ENCODE measurements around the gene FAM83C. TPM values are rescaled to one million over a fixed set of nuclear protein-coding genes. Genes with fewer than 3 reads are reported as not detected.

The FAM83C gene
- polyA plus RNA-seq, 2 of the 4 experiments (the other 2 are of a cell fraction), result not detected

DNA sequence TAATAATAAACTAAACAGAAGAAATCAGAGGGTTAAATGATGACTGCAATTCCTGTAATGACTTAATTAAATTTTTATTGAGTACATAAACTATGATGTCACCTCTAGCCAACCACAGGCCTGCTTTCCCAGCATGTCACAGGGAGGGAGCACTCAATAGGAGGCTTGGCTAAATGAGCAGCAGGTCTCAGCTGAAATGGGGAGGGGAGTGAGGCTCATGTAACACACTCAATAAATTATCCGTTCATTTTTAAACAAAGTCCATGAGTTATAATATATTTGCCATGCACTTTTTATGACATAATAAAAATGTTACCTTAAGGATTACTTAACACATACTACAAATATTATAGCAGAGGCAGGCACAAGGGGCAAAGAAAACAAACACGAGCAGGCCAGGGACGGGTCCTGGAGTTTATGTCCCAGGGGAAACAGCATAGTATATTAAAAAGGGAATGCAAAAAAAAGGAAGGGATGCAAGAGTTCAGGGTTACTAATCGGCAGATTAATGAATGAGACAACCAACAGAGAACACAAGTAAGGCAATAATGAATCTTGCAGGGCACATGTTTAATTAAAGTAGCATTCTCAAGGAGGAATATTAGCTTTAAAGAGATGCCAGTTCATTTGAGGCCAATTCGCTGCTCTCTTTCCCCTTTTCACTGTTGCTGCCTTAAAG, 27.1 kb upstream of the FAM83C start:
- ATAC-seq (peak in 1 of 2 experiments; percentile 51; a peak in 2 of 6 replicates), DNase-seq (ENCODE audit: low read depth in 1 of 2, low spot score in 1 of 2) (peak in 1 of 2 experiments; percentile 35), FAIRE-seq (no peak)
- no peak overlapping the region for H3K4me3 ChIP-seq
- POLR2A ChIA-PET, result interaction anchor here (1.6 kb wide), 1 partner anchor 135 kb away, joined by 3 read pairs; no protein-coding TSS in a partner anchor
- TF ChIP-seq, protein P1, sequence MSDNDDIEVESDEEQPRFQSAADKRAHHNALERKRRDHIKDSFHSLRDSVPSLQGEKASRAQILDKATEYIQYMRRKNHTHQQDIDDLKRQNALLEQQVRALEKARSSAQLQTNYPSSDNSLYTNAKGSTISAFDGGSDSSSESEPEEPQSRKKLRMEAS (IDR thresholded peaks at IDR 0.05), result no peak
- no peak for TF ChIP-seq ZC3H11A (IDR thresholded peaks at IDR 0.05)
- TF ChIP-seq KDM1A (IDR thresholded peaks at IDR 0.05; ENCODE audit: low read depth), result no peak
- TF ChIP-seq, protein P2, sequence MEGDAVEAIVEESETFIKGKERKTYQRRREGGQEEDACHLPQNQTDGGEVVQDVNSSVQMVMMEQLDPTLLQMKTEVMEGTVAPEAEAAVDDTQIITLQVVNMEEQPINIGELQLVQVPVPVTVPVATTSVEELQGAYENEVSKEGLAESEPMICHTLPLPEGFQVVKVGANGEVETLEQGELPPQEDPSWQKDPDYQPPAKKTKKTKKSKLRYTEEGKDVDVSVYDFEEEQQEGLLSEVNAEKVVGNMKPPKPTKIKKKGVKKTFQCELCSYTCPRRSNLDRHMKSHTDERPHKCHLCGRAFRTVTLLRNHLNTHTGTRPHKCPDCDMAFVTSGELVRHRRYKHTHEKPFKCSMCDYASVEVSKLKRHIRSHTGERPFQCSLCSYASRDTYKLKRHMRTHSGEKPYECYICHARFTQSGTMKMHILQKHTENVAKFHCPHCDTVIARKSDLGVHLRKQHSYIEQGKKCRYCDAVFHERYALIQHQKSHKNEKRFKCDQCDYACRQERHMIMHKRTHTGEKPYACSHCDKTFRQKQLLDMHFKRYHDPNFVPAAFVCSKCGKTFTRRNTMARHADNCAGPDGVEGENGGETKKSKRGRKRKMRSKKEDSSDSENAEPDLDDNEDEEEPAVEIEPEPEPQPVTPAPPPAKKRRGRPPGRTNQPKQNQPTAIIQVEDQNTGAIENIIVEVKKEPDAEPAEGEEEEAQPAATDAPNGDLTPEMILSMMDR (IDR thresholded peaks at IDR 0.05), result no peak
- no peak for TF ChIP-seq RFX5 (IDR thresholded peaks at IDR 0.05)
- TF ChIP-seq, protein P3, sequence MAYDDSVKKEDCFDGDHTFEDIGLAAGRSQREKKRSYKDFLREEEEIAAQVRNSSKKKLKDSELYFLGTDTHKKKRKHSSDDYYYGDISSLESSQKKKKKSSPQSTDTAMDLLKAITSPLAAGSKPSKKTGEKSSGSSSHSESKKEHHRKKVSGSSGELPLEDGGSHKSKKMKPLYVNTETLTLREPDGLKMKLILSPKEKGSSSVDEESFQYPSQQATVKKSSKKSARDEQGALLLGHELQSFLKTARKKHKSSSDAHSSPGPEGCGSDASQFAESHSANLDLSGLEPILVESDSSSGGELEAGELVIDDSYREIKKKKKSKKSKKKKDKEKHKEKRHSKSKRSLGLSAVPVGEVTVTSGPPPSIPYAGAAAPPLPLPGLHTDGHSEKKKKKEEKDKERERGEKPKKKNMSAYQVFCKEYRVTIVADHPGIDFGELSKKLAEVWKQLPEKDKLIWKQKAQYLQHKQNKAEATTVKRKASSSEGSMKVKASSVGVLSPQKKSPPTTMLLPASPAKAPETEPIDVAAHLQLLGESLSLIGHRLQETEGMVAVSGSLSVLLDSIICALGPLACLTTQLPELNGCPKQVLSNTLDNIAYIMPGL (CRISPR knock-in tag; IDR thresholded peaks at IDR 0.05; ENCODE audit: borderline replicate concordance), result no peak
- TF ChIP-seq HDAC2 (IDR thresholded peaks at IDR 0.05), result no peak
- TF ChIP-seq MAFK (IDR thresholded peaks at IDR 0.05; ENCODE audit: partially characterized antibody), result no peak
- no peak for TF ChIP-seq FOXS1 (CRISPR knock-in tag; IDR thresholded peaks at IDR 0.05)
- TF ChIP-seq NPAS2 (CRISPR knock-in tag; IDR thresholded peaks at IDR 0.05; ENCODE audit: borderline replicate concordance), result no peak
- TF ChIP-seq CHD4 (IDR thresholded peaks at IDR 0.05; ENCODE audit: borderline replicate concordance), result no peak
- TF ChIP-seq FOSB (CRISPR knock-in tag; IDR thresholded peaks at IDR 0.05), result no peak
- H3K4me2 ChIP-seq, result peak overlapping the region; percentile 54
- CTCF ChIA-PET, result interaction anchor here (3.4 to 10.2 kb wide), 2 partner anchors 10 to 14 kb away, joined by 16 to 157 read pairs; no protein-coding TSS in a partner anchor
- WGBS (ENCODE audit: missing lambda C conversion rate), result 22% methylated on average over 5 of the region's 5 CpGs
- H3K4me1 ChIP-seq, result peaks cover 57% of the 10 kb centered on the region
- no peaks in the 10 kb centered on the region for H3K9me3 ChIP-seq
- peak overlapping the region; percentile 76 to 89 for H3K27ac ChIP-seq

DNA sequence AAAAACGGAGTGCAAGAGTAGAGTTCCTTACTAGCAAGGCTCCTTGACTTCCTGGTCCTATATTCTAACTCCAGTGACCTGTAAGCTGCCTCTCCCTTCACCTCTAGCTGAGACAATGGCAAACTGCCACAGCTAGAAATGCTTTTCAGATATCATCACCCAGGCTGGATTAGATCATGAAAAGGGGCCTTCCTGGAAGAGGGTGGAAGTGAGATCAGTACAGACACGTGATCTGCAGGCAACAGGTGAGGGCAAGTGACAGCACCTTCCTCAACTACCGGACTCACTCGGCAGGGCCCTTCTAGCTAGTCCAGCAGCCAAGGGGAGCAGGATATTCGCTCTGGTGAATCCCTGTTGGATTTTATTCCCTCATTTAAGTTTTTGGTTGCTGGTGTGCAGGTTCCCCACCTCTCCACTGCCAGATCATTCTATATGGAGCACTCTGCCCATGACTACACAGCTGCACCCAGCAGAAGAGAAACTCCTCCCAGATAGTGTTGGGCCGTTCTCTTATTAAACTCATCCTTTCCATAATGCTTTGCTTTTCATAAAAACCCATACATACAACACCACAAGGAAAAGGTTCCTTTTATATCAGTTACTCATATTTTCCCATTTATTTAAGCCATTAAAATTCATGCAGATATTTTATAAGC, 26.4 kb upstream of the FAM83C start:
- ATAC-seq, result peak; percentile 78 to 82
- peak overlapping the region; percentile 54 for H3K4me2 ChIP-seq
- peak; percentile 64 to 87 for DNase-seq (ENCODE audit: low read depth in 1 of 2, low spot score in 1 of 2)
- no peak overlapping the region for H3K4me3 ChIP-seq
- peak; percentile 78 for FAIRE-seq
- H3K27ac ChIP-seq, result peak overlapping the region; percentile 76 to 89
- WGBS (ENCODE audit: missing lambda C conversion rate), result 28% methylated on average over 6 of the region's 6 CpGs
- CTCF ChIA-PET, result interaction anchor here (0.9 to 10.2 kb wide), 5 partner anchors 11 to 27 kb away, joined by 4 to 157 read pairs (median 5); no protein-coding TSS in a partner anchor
- H3K9me3 ChIP-seq, result no peaks in the 10 kb centered on the region
- POLR2A ChIA-PET, result interaction anchor here (0.8 to 1.6 kb wide), 2 partner anchors 41 to 136 kb away, joined by 3 read pairs; partner anchors contain the start of gene MMP24OS
- H3K4me1 ChIP-seq, result peaks cover 57% of the 10 kb centered on the region
- TF ChIP-seq MYC (IDR thresholded peaks at IDR 0.05; ENCODE audit: borderline replicate concordance, low read length), result no peak
- TF ChIP-seq, protein P2 (IDR thresholded peaks at IDR 0.05), result no peak
- peak; percentile 64; the same call in 1 of the 2 replicates for TF ChIP-seq GATA3 (IDR thresholded peaks at IDR 0.05; ENCODE audit: borderline replicate concordance)
- no peak for TF ChIP-seq RAD21 (conservative IDR thresholded peaks at IDR 0.05 in 1 of 2, IDR thresholded peaks at IDR 0.05 in 1 of 2)
- TF ChIP-seq ESRRA (IDR thresholded peaks at IDR 0.05; ENCODE audit: borderline replicate concordance, low read length), result no peak
- no peak for TF ChIP-seq POLR2AphosphoS2 (conservative IDR thresholded peaks at IDR 0.05; ENCODE audit: low read length)
- TF ChIP-seq MAFK (IDR thresholded peaks at IDR 0.05; ENCODE audit: partially characterized antibody), result no peak
- TF ChIP-seq HOXA7 (CRISPR knock-in tag; IDR thresholded peaks at IDR 0.05), result no peak
- TF ChIP-seq, protein P4, sequence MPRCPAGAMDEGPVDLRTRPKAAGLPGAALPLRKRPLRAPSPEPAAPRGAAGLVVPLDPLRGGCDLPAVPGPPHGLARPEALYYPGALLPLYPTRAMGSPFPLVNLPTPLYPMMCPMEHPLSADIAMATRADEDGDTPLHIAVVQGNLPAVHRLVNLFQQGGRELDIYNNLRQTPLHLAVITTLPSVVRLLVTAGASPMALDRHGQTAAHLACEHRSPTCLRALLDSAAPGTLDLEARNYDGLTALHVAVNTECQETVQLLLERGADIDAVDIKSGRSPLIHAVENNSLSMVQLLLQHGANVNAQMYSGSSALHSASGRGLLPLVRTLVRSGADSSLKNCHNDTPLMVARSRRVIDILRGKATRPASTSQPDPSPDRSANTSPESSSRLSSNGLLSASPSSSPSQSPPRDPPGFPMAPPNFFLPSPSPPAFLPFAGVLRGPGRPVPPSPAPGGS (IDR thresholded peaks at IDR 0.05), result no peak
- TF ChIP-seq KDM5A (IDR thresholded peaks at IDR 0.05), result no peak
- TF ChIP-seq NR3C1 (IDR thresholded peaks at IDR 0.05), result no peak
- TF ChIP-seq HDAC2 (IDR thresholded peaks at IDR 0.05), result no peak
- TF ChIP-seq HOXB13 (CRISPR knock-in tag; IDR thresholded peaks at IDR 0.05; ENCODE audit: low read depth), result no peak
- TF ChIP-seq NFE2L2 (conservative IDR thresholded peaks at IDR 0.05; ENCODE audit: low read length), result no peak
- no peak for TF ChIP-seq KDM1A (IDR thresholded peaks at IDR 0.05; ENCODE audit: low read depth)
- no peak for TF ChIP-seq CHD2 (IDR thresholded peaks at IDR 0.05; ENCODE audit: low read length, partially characterized antibody)
- TF ChIP-seq NPAS2 (CRISPR knock-in tag; IDR thresholded peaks at IDR 0.05; ENCODE audit: borderline replicate concordance), result no peak
- TF ChIP-seq, protein P5, sequence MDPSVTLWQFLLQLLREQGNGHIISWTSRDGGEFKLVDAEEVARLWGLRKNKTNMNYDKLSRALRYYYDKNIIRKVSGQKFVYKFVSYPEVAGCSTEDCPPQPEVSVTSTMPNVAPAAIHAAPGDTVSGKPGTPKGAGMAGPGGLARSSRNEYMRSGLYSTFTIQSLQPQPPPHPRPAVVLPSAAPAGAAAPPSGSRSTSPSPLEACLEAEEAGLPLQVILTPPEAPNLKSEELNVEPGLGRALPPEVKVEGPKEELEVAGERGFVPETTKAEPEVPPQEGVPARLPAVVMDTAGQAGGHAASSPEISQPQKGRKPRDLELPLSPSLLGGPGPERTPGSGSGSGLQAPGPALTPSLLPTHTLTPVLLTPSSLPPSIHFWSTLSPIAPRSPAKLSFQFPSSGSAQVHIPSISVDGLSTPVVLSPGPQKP (IDR thresholded peaks at IDR 0.05; ENCODE audit: low read depth, low read length), result no peak
- no peak for TF ChIP-seq EHMT2 (IDR thresholded peaks at IDR 0.05; ENCODE audit: low read depth)

Measured in A549 (cell line).